ENCODE data around the gene CA4.

DNA sequence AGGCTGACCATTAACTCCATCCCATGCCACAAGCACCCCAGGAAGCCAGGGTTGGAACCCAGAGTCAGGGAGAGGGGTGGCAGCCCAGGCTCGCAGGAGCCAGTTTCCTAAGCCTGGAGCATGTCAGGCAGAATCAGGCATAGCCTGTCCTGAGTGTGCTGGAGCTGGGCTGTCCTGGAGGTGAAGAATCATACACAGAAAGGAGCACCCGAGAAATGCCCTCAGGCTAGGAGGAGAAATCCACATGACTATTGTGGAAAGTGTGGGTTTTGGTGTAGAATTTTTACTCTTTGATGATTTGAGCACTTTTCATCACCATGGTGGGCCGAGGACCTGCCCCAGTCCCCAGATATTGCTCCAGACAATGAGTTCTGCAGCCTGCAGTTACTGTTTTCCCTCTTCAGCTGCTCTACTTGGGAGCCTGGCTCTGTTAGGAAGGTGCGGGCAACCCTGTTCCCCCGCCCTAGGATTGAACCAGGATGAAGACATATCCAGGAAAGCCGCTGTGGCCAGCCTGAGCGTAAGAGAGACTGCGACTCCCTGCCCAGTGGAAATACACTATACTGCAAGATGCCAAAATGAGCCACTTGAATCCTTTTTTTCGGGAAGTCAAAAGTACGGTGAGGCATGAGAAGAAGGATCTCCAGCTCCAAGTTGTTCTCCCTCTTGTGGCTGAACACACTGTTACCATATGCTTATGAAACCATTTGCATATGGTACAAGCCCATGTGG lies 42.1 kb upstream of the CA4 start:
- TF ChIP-seq, protein P1, sequence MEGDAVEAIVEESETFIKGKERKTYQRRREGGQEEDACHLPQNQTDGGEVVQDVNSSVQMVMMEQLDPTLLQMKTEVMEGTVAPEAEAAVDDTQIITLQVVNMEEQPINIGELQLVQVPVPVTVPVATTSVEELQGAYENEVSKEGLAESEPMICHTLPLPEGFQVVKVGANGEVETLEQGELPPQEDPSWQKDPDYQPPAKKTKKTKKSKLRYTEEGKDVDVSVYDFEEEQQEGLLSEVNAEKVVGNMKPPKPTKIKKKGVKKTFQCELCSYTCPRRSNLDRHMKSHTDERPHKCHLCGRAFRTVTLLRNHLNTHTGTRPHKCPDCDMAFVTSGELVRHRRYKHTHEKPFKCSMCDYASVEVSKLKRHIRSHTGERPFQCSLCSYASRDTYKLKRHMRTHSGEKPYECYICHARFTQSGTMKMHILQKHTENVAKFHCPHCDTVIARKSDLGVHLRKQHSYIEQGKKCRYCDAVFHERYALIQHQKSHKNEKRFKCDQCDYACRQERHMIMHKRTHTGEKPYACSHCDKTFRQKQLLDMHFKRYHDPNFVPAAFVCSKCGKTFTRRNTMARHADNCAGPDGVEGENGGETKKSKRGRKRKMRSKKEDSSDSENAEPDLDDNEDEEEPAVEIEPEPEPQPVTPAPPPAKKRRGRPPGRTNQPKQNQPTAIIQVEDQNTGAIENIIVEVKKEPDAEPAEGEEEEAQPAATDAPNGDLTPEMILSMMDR (IDR thresholded peaks at IDR 0.05) = no peak
- TF ChIP-seq ZFX (IDR thresholded peaks at IDR 0.05; ENCODE audit: borderline replicate concordance) = no peak

Data from 22Rv1 (cell line).